ENCODE measurements around the gene TAT.
"Not testable (repeated sequence)": the region's sequence is repeated elsewhere in the genome, so short reads cannot be mapped to it uniquely, and the experiment has no call there.

TAT gene

DNA sequence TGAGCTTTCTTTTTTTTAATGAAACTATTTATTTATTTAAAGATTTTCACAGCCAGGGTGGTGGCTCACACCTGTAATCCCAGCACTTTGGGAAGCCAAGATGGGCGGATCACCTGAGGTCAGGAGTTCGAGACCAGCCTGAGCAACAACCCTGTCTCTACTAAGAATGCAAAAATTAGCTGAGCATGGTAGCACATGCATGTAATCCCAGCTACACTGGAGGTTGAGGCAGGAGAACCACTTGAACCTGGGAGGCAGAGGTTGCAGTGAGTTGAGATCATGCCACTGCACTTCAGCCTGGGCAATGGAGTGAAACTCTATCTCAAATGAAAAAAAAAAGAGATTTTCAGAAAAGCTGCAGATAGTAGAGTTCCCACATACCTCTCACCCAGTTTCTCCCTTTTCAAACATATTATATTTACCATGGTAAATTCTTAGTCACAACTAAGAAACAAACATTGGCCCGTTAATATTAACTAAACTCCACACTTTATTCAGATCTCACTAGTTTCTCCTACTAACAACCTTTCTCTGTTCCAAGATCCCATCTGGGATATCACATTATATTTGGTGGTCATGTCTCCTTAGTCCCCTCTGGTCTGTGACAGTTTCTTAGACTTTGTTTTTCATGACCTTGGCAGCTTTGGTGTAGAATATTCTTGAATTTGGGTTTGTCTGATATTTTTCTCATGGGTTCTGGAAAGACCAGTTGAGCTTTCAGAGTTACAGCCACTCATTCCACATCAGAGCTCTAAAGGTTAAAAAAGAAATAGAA is 7.8 kb upstream of the TAT start:
- DNase-seq = no peak

DNA sequence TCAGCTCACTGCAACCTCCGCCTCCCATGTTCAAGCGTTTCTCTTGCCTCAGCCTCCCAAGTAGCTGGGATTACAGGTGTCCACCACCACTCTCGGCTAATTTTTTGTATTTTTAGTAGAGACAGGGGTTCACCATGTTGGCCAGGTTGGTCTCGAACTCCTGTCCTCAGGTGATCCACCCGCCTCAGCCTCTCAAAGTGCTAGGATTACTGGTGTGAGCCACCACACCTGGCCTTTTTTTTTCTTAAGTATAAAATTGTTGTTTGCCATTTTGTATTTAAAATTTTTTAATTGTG is 5.6 kb upstream of the TAT start:
- DNase-seq = not testable (repeated sequence)

DNA sequence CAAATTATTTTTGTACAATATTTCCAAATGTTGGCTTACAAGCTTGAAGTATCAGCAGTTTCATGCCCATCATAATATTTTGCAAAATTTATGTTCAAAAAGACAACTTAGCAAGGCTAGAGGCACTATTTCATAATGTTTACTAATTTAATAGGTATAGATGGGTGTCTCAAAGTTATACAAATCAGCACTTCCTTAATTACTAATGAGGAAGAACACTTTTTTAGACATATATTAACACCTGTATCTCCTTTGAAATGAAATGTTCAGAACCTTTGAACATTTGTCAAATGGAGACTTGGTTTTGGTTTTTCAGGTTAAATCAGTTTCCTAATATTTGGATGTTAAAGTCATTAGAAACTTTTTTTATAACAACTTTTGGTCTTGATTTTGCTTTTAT is 2.2 kb downstream of the TAT start:
- no peak for DNase-seq

DNA sequence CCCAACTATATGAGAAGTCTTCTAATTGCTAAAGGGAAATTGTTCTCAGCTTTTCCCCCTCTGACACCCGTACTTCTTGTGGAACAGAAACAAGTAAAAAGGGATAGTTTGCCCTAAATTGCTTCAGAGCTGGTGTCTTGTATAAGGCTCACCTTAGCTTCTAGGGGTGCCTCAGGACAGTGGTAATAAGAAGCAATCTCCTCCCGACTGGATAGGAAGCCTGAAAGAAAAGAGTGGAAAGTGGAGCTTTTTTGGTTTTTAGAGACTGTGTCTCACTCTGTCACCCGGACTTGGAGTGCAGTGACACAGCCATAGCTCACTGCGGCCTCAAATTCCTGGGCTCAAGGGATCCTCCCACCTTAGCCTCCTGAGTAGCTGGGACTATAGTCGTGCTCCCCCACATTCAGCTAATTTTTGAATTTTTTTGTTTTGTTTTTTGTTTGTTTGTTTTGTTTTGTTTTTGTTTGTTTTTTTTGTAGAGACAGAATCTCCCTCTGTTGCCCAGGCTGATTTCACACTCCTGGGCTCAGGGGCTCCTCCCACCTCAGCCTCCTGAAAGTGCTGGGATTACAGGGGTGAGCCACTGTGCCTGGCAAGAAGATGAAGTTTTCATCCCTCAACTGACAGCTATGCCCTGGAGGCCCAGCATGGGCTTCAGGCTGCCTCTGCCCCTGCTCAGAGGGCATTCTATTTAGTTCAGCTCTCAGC is 3.4 kb downstream of the TAT start:
- DNase-seq = no peak

DNA sequence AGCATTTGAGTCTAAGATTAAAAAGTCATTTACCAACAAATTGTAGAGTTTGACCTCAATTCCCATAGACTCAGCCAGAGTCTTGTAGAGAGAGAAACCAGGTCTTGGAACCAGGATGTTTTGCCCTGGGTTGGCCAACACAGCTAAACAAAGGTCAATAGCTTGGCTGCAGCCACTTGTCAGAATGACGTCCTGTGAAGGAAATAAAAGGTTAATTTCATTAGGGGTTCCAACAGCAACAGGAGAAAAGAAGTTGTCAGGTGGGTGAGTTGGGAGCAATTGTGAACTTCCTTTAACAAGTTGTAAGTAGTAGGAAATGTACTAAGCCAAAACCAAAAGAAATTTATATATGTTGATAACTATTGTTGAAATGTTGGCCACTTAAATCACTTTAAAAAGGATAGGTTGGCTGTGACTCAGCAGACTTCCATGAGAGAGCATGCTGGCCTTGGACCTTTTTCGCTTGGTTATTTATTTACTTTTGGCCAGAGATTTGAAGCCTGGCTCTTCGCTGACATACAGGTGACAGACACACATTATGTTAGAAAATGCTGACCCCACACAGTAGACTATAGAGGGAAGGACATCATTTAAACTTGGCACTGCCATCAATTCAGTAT is 4.3 kb downstream of the TAT start:
- DNase-seq = no peak

DNA sequence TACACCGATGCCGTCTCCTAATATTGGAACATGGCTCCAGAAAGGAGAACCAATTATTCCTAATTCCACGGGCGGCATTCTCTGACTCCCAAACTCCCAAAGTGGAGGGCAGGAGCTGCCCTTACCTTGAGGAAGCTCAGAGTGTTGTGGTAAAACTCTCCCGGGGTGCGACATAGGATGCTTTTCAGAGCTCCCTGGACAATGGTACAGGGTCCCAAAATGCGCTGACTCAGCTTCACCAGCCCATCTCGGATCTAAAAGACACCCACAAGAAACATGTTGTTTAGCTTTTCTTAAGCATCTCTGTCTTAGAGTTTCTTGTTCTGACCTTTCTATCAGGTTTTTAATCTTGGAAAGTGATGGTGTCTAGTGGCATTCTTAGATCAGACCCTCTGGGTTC is 6.7 kb downstream of the TAT start:
- no peak for DNase-seq

DNA sequence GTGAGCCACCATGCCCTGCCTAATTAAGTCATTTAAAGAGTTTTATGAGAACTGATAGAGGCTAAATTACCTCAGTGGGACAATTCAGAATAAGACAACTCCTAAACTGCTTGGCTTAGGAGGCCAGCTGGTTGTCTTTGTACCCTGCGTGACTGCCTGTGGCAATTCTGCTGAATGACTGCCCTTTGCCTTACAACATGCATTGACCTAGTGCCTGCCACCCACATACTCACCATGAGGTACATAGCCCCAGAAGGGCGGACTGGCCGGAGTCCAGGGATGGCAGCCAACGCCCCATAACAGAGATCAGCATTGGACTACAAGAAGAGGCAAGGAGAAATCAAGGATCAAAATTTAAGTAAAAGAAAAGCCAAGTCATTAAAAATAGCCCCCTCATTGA is 7.3 kb downstream of the TAT start:
- no peak for DNase-seq

DNA sequence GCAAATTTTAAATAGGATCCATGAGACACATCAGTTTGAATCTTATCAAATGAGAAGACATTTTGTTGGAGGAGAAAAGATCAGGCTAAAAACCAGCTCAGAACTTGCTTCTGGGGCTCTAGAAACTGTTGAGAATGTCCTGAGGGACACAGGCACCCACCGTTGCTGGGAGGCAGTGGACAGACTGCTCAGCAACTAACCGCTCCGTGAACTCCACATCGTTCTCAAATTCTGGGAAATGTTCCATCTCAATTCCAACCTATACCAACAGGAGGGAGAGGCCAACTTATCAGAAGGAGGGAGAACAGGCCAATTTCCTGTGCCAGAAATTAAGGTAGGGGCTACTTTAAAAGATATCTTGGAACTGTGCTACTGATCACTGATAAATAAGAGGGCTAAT is 8.3 kb downstream of the TAT start:
- DNase-seq = no peak

DNA sequence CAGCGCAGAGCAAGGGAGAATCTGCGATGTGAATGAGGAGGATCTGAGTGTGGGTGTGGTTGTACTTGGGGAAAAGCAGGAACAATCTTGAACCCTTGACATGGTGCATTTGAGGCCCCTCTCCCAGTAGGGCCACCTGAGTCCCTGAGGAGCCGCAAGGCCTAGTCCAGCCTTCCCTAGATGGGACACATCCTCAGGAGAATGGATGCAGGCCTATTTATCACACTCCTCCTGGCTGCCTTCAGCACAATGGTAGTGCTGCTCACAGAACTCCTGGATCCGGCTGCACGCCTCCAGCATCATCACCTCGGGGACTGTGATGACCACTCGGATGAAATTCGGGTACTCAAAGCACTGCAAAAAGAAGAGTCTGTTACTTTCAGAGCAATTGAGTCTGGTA is 9.0 kb downstream of the TAT start:
- no peak for DNase-seq

DNA sequence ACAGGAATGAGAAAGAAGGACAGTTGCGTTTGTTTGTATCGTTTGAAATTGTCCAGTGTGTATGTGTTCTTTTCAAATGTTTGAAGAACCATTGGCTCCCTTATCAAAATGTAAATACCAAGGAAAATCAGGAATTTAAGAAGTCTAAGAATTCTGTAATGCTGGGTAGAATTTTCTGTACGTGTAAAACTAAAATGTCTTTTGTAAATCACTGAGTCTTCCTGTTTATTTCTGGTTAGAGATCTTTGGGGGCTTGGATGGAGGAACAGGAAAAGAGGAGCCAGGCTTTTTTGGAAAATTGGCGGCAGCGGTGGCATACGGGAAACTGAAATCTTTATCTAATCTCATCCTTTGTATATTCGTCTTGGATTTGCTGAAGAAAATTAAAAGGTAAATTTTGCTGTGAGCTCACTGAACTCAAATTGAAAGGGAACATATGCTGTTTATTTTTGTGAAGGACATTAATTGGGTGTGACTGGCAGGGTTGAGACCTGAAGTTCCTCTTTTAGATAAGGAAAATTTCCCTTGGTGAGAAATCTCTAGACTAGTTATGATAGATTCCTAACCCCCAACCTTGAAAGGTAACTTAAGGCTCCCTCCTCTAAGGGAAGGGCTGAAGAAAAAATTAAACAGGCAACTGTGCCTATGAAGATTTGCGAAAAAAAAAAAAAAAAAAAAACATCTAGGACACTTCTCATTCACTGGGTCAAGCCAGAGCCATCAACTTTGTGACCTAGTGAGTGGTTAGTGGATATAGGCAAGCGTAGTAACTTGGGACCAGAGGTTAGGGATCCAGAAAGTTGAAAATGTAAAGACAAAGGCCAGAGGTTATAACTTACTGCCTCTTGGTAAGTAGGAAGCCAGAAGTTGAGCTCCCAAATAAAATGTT is 10.8 kb downstream of the TAT start:
- DNase-seq = no peak

DNA sequence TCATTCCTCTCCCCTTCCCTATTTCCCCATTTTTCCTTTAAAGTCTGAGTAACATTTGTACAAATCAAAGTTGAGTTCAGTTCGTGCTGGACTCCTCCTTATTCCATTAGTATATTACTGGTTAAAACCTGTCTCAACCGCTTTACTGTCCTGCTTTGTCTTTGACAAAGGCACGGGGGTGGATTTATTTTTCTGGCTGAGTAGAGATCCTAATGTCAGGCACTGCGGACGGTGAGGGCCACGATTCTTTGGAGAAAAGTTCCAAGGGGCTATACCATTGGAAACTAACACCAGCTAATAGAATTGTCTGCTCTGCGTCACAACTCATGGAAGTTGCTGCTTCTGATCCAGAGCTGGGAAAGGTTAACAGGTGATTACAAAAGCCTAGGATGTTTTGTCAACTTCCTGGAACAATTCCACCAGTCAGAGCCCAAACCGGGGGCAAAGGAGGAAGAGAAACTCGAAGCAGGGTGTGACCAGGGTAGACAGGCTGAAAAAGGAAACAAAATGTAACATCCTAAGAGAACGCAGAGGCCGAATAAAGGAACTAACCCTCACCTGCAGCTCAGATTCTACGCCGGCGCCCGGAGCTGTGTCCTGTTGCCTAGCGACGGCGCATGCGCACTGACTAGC is 12.4 kb downstream of the TAT start:
- no peak for DNase-seq

DNA sequence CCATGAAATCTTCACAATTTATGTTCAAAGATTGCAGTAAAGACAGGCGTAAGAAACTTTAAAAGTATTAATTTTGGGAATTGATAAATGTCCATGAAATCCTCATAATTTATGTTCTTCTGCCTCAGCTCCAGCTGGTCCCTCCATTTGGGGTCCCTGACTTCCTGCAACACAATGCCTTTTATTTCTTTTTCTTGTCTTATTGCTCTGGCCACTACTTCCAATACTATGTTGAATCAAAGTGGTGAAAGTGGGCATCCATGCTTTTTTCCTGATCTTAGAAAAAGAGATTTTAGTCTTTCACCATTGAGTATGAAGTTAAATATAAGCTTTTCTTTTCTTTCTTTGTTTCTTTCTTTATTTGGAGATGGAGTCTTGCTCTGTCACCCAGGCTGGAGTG is 14.3 kb downstream of the TAT start:
- DNase-seq = no peak

DNA sequence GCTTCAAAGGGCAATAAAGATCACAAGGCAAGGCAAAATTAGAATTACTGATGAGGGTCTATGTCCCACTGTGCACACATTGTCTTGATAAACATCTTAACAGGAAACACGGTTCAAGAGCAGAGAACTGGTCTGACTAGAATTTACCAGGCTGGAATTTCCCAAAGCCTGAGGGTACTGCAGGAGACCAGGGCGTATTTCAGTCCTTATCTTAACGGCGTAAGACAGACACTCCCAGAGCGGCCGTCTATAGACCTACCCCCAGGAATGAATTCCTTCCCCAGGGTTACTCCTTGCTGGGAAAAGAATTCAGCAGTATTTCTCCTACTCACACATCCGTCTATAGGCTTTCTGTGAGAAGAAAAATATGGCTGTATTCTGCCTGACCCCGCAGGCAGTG is 15.0 kb downstream of the TAT start:
- DNase-seq = not testable (repeated sequence)

DNA sequence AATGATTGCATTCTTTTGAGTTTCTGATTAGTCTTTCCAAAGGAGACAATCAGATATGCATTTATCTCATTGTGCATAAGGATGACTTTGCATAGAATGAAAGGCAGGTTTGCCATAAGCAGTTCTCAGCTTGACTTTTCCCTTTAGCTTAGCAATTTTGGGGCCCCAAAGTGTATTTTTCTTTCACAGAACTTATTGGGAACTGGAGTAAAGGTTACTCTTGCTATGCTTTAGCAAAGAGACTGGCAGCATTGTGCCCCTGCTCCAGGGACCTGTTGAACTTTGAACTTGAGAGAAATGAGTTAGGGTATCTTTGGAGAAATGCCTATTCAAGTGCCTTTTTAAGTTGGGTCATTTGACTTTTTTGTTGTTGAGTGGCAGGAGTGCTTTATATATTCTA is 17.0 kb downstream of the TAT start:
- no peak for DNase-seq

DNA sequence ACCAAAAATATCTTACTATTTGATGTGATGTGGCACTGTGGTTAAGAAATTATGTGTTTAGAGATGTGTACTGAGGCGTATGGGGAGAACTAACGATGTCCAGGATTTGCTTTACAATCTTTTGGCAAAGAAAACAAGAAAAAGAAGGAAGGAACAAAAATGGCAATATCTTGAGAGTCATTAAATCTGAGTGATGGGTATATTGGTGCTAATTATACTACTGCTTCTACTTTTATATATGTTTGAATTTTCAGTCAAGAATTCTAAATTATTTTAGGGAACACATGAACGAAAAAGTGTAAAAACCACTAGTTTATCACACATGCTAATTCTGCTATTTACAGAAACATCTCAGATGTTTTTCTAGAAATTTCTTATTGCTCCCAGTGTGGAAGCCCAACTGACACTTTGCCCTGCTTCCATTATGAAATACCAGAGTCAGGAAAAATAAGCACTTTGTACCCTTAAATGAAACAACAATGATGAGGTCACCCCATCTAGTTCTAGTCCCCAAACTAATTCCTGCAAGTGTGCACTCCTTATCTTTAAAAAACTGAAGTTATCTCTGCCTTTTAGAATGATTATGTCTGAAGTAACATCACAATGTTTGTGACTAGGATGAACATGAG is 18.8 kb downstream of the TAT start:
- DNase-seq = no peak

DNA sequence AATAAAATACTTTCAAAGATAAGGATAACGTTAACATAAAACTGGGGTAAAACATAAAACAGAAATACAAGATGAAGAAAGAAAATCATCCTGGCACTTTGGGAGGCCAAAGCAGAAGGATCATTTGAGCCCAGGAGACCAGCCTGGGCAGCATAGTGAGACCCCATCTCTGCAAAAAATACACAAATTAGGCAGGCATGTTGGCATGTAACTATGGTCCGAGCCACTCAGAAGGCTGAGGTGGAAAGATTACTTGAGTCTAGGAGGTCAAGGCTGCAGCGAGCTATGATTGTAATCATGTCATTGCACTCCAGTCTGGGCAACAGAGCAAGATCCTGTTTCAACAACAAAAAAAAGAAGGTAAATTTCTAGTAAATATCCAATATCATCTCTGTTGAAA is 19.6 kb downstream of the TAT start:
- DNase-seq = no peak

DNA sequence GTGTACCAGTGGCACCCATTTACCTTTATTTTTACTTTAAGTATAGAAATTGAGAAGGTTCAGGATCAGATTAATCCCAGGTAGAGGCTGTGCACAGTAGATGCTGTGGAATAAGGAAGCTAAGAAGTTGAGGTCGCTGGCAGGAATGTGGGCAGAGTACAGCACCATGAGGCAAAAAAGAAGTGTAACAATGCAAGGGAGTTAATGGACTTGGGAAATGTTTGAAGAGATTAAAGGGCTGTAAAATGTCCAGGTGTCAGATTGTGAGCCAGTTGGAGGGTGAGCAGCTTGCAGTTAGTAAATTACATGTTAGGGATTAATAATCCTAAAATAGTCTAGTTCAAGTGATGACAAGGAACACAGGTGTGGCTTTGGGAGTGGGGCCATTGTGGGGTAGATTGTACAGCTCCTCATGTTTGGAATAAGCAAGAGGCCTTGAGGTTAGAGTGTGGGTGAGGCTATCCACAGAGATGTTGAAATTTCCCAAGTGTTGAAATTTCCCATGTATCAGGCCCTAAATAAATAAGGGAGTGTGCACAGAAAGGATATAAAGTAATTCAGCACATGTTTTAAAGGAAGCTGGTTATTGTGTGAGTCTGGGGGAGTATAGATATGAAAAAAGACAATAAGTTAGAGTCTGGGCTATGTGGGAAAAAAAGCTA is 21.5 kb downstream of the TAT start:
- DNase-seq = no peak

DNA sequence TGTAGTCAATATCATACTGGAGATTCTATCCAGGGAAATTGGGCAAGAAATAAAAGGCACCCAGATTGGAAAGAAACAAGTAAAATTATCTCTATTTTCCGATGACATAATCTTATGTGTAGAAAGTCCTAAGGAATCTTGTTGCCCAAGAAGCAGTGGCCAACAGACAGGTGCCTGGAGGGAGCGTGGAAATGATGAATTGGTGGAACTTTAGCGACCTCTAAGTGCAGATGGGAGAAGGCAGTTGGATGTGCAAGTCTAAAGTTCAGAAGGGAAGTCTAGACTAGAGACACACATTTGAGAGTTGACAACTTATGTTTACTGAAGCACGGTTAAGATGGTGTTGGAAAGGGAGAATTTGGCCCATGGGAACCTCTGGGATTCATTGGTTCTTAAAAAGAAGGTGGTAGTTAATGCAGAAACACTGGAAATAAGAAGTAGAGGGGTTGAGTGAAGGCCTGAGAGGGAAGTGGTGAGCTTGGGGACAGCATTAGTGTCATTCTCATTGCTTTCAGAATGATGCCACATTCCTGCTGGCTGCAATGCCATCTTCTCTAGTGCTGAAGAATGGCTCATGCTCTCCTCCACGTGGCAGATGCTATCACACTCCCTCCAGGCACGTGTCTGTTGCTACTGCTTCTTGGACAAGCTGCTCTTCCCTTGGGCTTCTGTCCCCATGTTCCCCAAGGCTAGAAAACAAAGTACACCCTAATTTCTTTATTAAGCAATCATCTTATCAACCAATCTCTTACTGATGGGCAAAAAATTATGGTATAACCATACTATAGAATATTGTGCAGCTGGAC is 24.0 kb downstream of the TAT start:
- no peak for DNase-seq

DNA sequence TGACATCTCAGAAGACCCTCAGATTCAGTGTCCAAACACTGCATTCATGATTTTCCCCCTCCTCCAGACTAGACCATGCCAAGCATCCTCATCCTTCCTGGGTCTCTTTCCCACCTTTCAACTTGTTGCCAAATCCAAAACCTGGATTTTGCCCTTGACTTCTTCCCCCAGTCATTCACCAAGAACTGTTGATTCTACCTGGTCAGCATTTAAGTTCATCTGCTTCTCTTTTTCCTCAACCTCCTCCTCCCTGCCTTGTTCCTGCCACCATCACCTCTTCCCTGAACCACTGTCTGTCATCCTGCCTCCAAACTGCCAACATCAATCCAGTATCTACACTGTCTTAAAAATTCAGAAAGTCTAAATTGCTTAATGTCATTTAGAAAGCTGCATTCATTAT is 29.7 kb downstream of the TAT start:
- no peak for DNase-seq

DNA sequence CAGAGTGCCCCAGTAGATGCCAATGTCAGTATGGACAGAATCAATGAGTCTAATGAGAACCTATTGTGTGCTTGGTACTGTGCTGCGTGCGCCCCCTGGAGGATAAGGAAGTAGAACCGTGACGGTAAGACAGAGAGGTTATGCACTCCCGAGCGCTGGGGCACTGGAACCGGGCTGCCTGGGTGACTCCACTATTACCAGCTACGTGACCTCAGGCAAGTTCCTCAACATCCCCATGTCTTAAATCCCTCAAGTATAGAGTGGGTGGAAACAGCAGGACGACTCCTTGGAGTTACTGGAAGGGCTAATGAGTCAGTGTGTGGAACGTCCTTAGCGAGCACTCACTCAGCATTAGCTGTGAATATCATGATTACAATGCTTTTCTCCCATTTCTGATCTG is 34.5 kb downstream of the TAT start:
- peak; percentile 82 for DNase-seq

DNA sequence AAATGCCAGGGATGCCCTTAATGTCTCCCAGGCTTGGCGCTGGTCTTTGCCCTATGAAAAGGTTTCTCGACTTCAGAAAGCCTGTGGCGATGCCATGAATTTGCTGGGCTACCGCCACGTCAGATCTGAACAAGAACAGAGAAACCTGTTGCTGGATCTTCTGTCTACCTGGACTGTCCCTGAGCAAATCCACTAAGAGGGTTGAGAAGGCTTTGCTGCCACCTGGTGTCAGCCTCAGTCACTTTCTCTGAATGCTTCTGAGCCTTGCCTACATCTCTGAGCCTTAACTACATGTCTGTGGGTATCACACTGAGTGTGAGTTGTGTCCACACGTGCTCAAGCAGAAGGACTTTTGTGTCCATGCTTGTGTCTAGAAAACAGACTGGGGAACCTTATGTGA is 39.2 kb downstream of the TAT start:
- peak; percentile 64 for DNase-seq

Data from activated effector memory CD4-positive, alpha-beta T cell treated with anti-CD3 and anti-CD28 coated beads, Interleukin-2, amount 50 U/mL, for 16 hours (primary cell).